Activated gamma-delta T cell (primary cell): ENCODE measurements around the gene CUX1.
"Not testable (repeated sequence)": the region's sequence is repeated elsewhere in the genome, so short reads cannot be mapped to it uniquely, and the experiment has no call there.

Experiments used
- DNase-seq: peaks from one replicate; lab custom pipeline; 2025; lab: John Stamatoyannopoulos, UW

The CUX1 gene

GRCh38 chr7:102306916-102307677 is 489.7 kb downstream of the CUX1 start:
- no peak for DNase-seq

- no peak for DNase-seq
Measured at GRCh38 chr7:102310414-102310815, 493.0 kb downstream of the CUX1 start.

- no peak for DNase-seq
Measured at GRCh38 chr7:102312317-102312716, 494.9 kb downstream of the CUX1 start.

- DNase-seq, result no peak
Measured at GRCh38 chr7:102313997-102314780, 496.8 kb downstream of the CUX1 start.

- no peak for DNase-seq
Measured at GRCh38 chr7:102317231-102318059, 500.0 kb downstream of the CUX1 start.

GRCh38 chr7:102318482-102318971 is 501.1 kb downstream of the CUX1 start:
- no peak for DNase-seq

- no peak for DNase-seq
Measured at GRCh38 chr7:102319671-102320070, 502.2 kb downstream of the CUX1 start.

- no peak for DNase-seq
Measured at GRCh38 chr7:102320181-102320580, 502.8 kb downstream of the CUX1 start.

- DNase-seq, result no peak
Measured at GRCh38 chr7:102320601-102321350, 503.4 kb downstream of the CUX1 start.

GRCh38 chr7:102321351-102322201 is 504.1 kb downstream of the CUX1 start:
- peak; percentile 25 for DNase-seq

GRCh38 chr7:102322202-102322715 is 504.8 kb downstream of the CUX1 start:
- no peak for DNase-seq

GRCh38 chr7:102323914-102324195 is 506.4 kb downstream of the CUX1 start:
- no peak for DNase-seq

GRCh38 chr7:102325106-102325505 is 507.7 kb downstream of the CUX1 start:
- not testable (repeated sequence) for DNase-seq

GRCh38 chr7:102326157-102326889 is 508.9 kb downstream of the CUX1 start:
- no peak for DNase-seq

GRCh38 chr7:102327183-102327582 is 509.8 kb downstream of the CUX1 start:
- not testable (repeated sequence) for DNase-seq

- DNase-seq, result not testable (repeated sequence)
Measured at GRCh38 chr7:102328863-102329262, 511.4 kb downstream of the CUX1 start.

GRCh38 chr7:102329366-102329765 is 511.9 kb downstream of the CUX1 start:
- not testable (repeated sequence) for DNase-seq

- DNase-seq, result not testable (repeated sequence)
Measured at GRCh38 chr7:102330666-102331460, 513.4 kb downstream of the CUX1 start.
